CD4-positive, alpha-beta T cell (primary cell): ENCODE measurements around the gene MCOLN3. TPM values are rescaled to one million over a fixed set of nuclear protein-coding genes. Genes with fewer than 3 reads are reported as not detected.

Experiments used
- ATAC-seq: fragments of 200-7000 bp; cut with Tn5 transposase; one replicate; pipeline ENCODE4 v1.10.0; 2022; ENCODE audit warnings: mild to moderate bottlenecking; ENCODE audit not compliant: poor library complexity
- CTCF ChIA-PET: fragments of 350-600 bp; sonication (Branson Sonifier 250); formaldehyde crosslinking; loops from one replicate; lab custom pipeline; 2021; ENCODE audit warnings: antibody characterized with exemption, inconsistent platforms; lab: Charles Lee
- POLR2A ChIA-PET: fragments of 350-600 bp; sonication (Branson Sonifier 250); formaldehyde crosslinking; loops from one replicate; lab custom pipeline; 2021; ENCODE audit warnings: antibody characterized with exemption, inconsistent platforms; lab: Charles Lee
- DNase-seq, 14 experiments: peaks; one replicate each; pipeline ENCODE4 v3.0.0-alpha.2; 2013 to 2020; ENCODE audit warnings: mixed read lengths in 2 of 14
- H3K27ac ChIP-seq, 2 donors: one replicate each; pipeline versions ENCODE4 v1.5.1 to v1.7.0; 2013; ENCODE audit warnings: low read length in 2 of 2, low read depth in 1 of 2, mild to moderate bottlenecking in 1 of 2
- H3K27me3 ChIP-seq, 2 experiments: 1 replicate in 1 of 2; 2 replicates in 1 of 2; pipeline versions ENCODE4 v1.6.1 to v1.7.0; 2013; ENCODE audit warnings: low read length in 2 of 2, control low read depth in 1 of 2, mild to moderate bottlenecking in 1 of 2, moderate library complexity in 1 of 2; ENCODE audit not compliant: insufficient read depth in 2 of 2, control insufficient read depth in 1 of 2
- H3K36me3 ChIP-seq: one replicate; pipeline ENCODE4 v1.6.1; 2013; ENCODE audit warnings: low read length, control low read depth; ENCODE audit not compliant: insufficient read depth
- H3K4me1 ChIP-seq: one replicate; pipeline ENCODE4 v1.6.1; 2013; ENCODE audit warnings: low read length, control low read depth; ENCODE audit not compliant: insufficient read depth
- H3K4me3 ChIP-seq: one replicate; pipeline ENCODE4 v1.5.1; 2013; ENCODE audit warnings: mild to moderate bottlenecking, low read length, moderate library complexity
- H3K9me3 ChIP-seq, 2 experiments: 1 replicate in 1 of 2; 2 replicates in 1 of 2; pipeline versions ENCODE4 v1.6.1 to v1.7.0; 2013; ENCODE audit warnings: low read length in 2 of 2, mild to moderate bottlenecking in 2 of 2, control low read depth in 1 of 2, moderate library complexity in 1 of 2; ENCODE audit not compliant: control insufficient read depth in 1 of 2, insufficient read depth in 1 of 2
- H3K27ac Mint-ChIP-seq: one replicate; pipeline ENCODE4 v1.8.0; 2020; ENCODE audit warnings: mixed read lengths
- H3K27me3 Mint-ChIP-seq: one replicate; pipeline ENCODE4 v1.8.0; 2021; ENCODE audit warnings: mixed read lengths
- H3K36me3 Mint-ChIP-seq: one replicate; pipeline ENCODE4 v1.8.0; 2021; ENCODE audit warnings: low read depth, mixed read lengths
- H3K4me1 Mint-ChIP-seq: one replicate; pipeline ENCODE4 v1.8.0; 2021; ENCODE audit warnings: low read depth, mixed read lengths
- H3K4me3 Mint-ChIP-seq: one replicate; pipeline ENCODE4 v1.8.0; 2020; ENCODE audit warnings: mild to moderate bottlenecking, mixed read lengths
- H3K9me3 Mint-ChIP-seq: one replicate; pipeline ENCODE4 v1.8.0; 2020; ENCODE audit warnings: mixed read lengths
- intact Hi-C, 2 experiments: fragments of 100-400 bp; cut with DNase I in 1 of 2; cut with micrococcal nuclease in 1 of 2; formaldehyde crosslinking; loops; one replicate each; pipeline versions ENCODE4 v1.15.1 to v1.9.0; 2023 to 2025; cut with DNase I, micrococcal nuclease
- total RNA-seq, 174 experiments: library from RNA in 2 of 174; stranded (reverse) in 2 of 174; gene quantifications; one replicate each; pipeline ENCODE4 v1.2.3 and lab custom pipeline; 2021 to 2026
- TF ChIP-seq, protein P1 (sequence below): fragments of 200-600 bp; IDR thresholded peaks from one replicate; pipeline ENCODE4 v1.8.0; 2022; ENCODE audit warnings: antibody characterized with exemption, mild to moderate bottlenecking

Gene MCOLN3
- total RNA-seq, 2 experiments from 2014 or later = 0.14 to 0.22 TPM

- Histone ChIP-seq H3K36me3 (no peaks in the 10 kb centered on the region), H3K27me3 (no peaks in the 10 kb centered on the region), H3K9me3 (no peaks in the 10 kb centered on the region), H3K27ac (no peak overlapping the region), H3K4me3 (no peak overlapping the region), H3K4me1 (peaks cover 9% of the 10 kb centered on the region)
- H3K27ac Mint-ChIP-seq = no peak overlapping the region
- ATAC-seq (no peak), DNase-seq (no peak)
- intact Hi-C loops = no loop called here
- H3K4me1 Mint-ChIP-seq = peaks cover 8% of the 10 kb centered on the region
- H3K9me3 Mint-ChIP-seq = no peaks in the 10 kb centered on the region
- no peaks in the 10 kb centered on the region for H3K27me3 Mint-ChIP-seq
- ChIA-PET POLR2A (no interaction called here), CTCF (no interaction called here)
- H3K4me3 Mint-ChIP-seq = no peak overlapping the region
- H3K36me3 Mint-ChIP-seq = no peaks in the 10 kb centered on the region
- TF ChIP-seq, protein P1, sequence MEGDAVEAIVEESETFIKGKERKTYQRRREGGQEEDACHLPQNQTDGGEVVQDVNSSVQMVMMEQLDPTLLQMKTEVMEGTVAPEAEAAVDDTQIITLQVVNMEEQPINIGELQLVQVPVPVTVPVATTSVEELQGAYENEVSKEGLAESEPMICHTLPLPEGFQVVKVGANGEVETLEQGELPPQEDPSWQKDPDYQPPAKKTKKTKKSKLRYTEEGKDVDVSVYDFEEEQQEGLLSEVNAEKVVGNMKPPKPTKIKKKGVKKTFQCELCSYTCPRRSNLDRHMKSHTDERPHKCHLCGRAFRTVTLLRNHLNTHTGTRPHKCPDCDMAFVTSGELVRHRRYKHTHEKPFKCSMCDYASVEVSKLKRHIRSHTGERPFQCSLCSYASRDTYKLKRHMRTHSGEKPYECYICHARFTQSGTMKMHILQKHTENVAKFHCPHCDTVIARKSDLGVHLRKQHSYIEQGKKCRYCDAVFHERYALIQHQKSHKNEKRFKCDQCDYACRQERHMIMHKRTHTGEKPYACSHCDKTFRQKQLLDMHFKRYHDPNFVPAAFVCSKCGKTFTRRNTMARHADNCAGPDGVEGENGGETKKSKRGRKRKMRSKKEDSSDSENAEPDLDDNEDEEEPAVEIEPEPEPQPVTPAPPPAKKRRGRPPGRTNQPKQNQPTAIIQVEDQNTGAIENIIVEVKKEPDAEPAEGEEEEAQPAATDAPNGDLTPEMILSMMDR = no peak
Observed at GRCh38 chr1:84969489-84970250, 78.6 kb downstream of the MCOLN3 start.

DNA sequence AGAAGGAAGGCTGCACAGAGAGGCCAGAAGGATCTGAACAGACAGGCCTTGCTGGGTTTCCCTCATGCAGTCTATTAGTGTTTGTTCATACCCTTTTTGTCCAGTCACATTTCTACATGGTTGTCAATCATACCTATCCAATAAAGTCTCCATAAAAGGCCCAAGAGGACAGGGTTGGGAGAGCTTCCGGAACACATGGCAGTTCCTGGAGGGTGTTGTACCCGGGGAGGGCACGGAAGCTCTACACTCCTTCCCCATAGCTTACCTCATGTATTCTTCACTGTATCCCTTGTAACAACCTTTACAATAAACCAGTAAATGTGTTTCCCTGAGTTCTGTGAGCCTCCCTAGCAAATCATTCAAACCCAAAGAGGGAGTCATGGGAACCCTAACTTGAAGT is 79.4 kb downstream of the MCOLN3 start:
- intact Hi-C loops = no loop called here
- Histone ChIP-seq H3K9me3 (no peaks in the 10 kb centered on the region), H3K4me1 (peaks cover 5% of the 10 kb centered on the region), H3K27ac (no peak overlapping the region), H3K27me3 (no peaks in the 10 kb centered on the region), H3K36me3 (no peaks in the 10 kb centered on the region), H3K4me3 (no peak overlapping the region)
- Mint-ChIP-seq H3K4me1 (peaks cover 8% of the 10 kb centered on the region), H3K4me3 (no peak overlapping the region), H3K27ac (no peak overlapping the region), H3K27me3 (no peaks in the 10 kb centered on the region), H3K36me3 (no peaks in the 10 kb centered on the region), H3K9me3 (no peaks in the 10 kb centered on the region)
- CTCF ChIA-PET = no interaction called here
- POLR2A ChIA-PET = no interaction called here
- ATAC-seq = no peak
- DNase-seq = no peak
- TF ChIP-seq, protein P1 = no peak

- H3K27ac ChIP-seq = no peak overlapping the region
- ChIA-PET POLR2A (no interaction called here), CTCF (no interaction called here)
- TF ChIP-seq, protein P1 = no peak
- no peak overlapping the region for H3K4me3 ChIP-seq
- no peaks in the 10 kb centered on the region for H3K27me3 Mint-ChIP-seq
- H3K4me1 Mint-ChIP-seq = peaks cover 8% of the 10 kb centered on the region
- no peak overlapping the region for H3K27ac Mint-ChIP-seq
- H3K9me3 Mint-ChIP-seq = no peaks in the 10 kb centered on the region
- ATAC-seq (no peak), DNase-seq (no peak)
- no peaks in the 10 kb centered on the region for H3K9me3 ChIP-seq
- H3K36me3 ChIP-seq = no peaks in the 10 kb centered on the region
- H3K4me3 Mint-ChIP-seq = no peak overlapping the region
- intact Hi-C loops = no loop called here
- no peaks in the 10 kb centered on the region for H3K27me3 ChIP-seq
- H3K36me3 Mint-ChIP-seq = no peaks in the 10 kb centered on the region
- peaks cover 4% of the 10 kb centered on the region for H3K4me1 ChIP-seq
Observed at GRCh38 chr1:84968101-84968500, 80.2 kb downstream of the MCOLN3 start.

Other genes with a start within 250 kb of the MCOLN3 start
- under 1 TPM; 0.25 to 0.87 TPM for gene LPAR3, start 155.3 kb downstream of the MCOLN3 start, total RNA-seq
- 1 to 10 TPM; 9.7 TPM for gene MCOLN2, start 51.4 kb downstream of the MCOLN3 start, total RNA-seq
- 1 to 10 TPM; 6.4 to 6.9 TPM for gene SYDE2, start 152.5 kb upstream of the MCOLN3 start, total RNA-seq
- gene C1orf52, start 211.2 kb upstream of the MCOLN3 start, total RNA-seq = 10 to 100 TPM; 62.4 to 66.6 TPM
- 10 to 100 TPM; 50.0 to 52.0 TPM for gene BCL10, start 228.1 kb upstream of the MCOLN3 start, total RNA-seq